Measurements from ENCODE around the gene SNX15.

DNA sequence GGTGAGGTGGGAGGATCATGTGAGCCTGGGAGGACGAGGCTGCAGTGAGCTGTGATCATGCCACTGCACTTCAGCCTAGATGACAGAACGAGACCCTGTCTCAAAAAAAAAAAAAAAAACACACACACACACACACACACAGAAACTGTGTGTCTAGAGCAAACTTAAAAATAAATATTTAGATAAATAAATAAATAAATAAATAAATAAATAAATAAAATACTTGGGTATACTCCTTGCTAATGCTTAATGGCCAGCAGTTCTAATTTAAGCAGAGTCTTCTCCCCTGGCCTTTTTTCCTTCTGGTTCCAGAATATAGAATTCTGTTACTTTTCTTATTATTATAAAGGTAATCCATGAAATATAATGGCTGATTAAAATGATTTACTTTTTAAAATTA is 18.4 kb upstream of the SNX15 start:
- TF ChIP-seq, protein P1, sequence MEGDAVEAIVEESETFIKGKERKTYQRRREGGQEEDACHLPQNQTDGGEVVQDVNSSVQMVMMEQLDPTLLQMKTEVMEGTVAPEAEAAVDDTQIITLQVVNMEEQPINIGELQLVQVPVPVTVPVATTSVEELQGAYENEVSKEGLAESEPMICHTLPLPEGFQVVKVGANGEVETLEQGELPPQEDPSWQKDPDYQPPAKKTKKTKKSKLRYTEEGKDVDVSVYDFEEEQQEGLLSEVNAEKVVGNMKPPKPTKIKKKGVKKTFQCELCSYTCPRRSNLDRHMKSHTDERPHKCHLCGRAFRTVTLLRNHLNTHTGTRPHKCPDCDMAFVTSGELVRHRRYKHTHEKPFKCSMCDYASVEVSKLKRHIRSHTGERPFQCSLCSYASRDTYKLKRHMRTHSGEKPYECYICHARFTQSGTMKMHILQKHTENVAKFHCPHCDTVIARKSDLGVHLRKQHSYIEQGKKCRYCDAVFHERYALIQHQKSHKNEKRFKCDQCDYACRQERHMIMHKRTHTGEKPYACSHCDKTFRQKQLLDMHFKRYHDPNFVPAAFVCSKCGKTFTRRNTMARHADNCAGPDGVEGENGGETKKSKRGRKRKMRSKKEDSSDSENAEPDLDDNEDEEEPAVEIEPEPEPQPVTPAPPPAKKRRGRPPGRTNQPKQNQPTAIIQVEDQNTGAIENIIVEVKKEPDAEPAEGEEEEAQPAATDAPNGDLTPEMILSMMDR (IDR thresholded peaks at IDR 0.05), result no peak
- TF ChIP-seq POLR2A (IDR thresholded peaks at IDR 0.05), result no peak
